Left ventricle myocardium inferior (tissue), 1 donor: ENCODE results near the gene ID2. TPM values are rescaled to one million over a fixed set of nuclear protein-coding genes. Genes with fewer than 3 reads are reported as not detected.

Source experiments
- DNase-seq: peaks from one replicate; pipeline ENCODE4 v3.0.0-alpha.2; 2020
- H3K27ac ChIP-seq: fragments of 200-600 bp; replicated peaks from 2 replicates; pipeline ENCODE4 v1.8.0; 2021
- H3K27me3 ChIP-seq: fragments of 200-600 bp; 2 replicates; pipeline ENCODE4 v1.8.0; 2021; ENCODE audit warnings: low read depth
- H3K36me3 ChIP-seq: fragments of 200-600 bp; 2 replicates; pipeline ENCODE4 v1.8.0; 2021
- H3K4me1 ChIP-seq: fragments of 200-600 bp; 2 replicates; pipeline ENCODE4 v1.8.0; 2021
- H3K4me3 ChIP-seq: fragments of 200-600 bp; 2 replicates; pipeline ENCODE4 v1.8.0; 2021; ENCODE audit warnings: mild to moderate bottlenecking, moderate library complexity
- H3K9me3 ChIP-seq: fragments of 200-600 bp; replicated peaks from 2 replicates; pipeline ENCODE4 v1.8.0; 2021
- CTCF ChIP-seq: fragments of 200-600 bp; IDR thresholded peaks from 2 replicates; pipeline ENCODE4 v1.8.0; 2021; ENCODE audit warnings: antibody characterized with exemption, mild to moderate bottlenecking, borderline replicate concordance
- intact Hi-C: fragments of 100-400 bp; cut with micrococcal nuclease; formaldehyde crosslinking; loops from one replicate; pipeline ENCODE4 v1.11.0; 2022
- total RNA-seq: library from RNA; stranded (reverse); fragmentation: NEBNext Ultra II Directional; extraction: Animal tissue kit (Norgen Biotek cat#: 25700); gene quantifications from one replicate; pipeline ENCODE4 v1.2.1, GENCODE V29; 2021
- donor health status: DM: no; HTN: yes; CAD: no; lungs with severe emphysema.

ID2 gene
- total RNA-seq, 1 donor from 2014 or later, result 32.2 TPM

- H3K4me3 ChIP-seq, result no peak overlapping the region
- H3K27me3 ChIP-seq, result no peaks in the 10 kb centered on the region
- intact Hi-C loops, result no loop called here
- H3K4me1 ChIP-seq, result peaks cover 9% of the 10 kb centered on the region
- no peak overlapping the region for H3K27ac ChIP-seq
- DNase-seq, result no peak
- no peaks in the 10 kb centered on the region for H3K36me3 ChIP-seq
- no peak for TF ChIP-seq CTCF
- no peaks in the 10 kb centered on the region for H3K9me3 ChIP-seq
These were observed 45.8 kb upstream of the ID2 start for GRCh38 chr2:8636041-8636491.

GRCh38 chr2:8636721-8637636, 44.9 kb upstream of the ID2 start:
- TF ChIP-seq CTCF, result no peak
- no peak for DNase-seq
- peaks cover 9% of the 10 kb centered on the region for H3K4me1 ChIP-seq
- intact Hi-C loops, result no loop called here
- H3K4me3 ChIP-seq, result no peak overlapping the region
- no peaks in the 10 kb centered on the region for H3K36me3 ChIP-seq
- H3K9me3 ChIP-seq, result no peaks in the 10 kb centered on the region
- no peaks in the 10 kb centered on the region for H3K27me3 ChIP-seq
- H3K27ac ChIP-seq, result no peak overlapping the region

- intact Hi-C loops, result no loop called here
- no peak for DNase-seq
- peaks cover 11% of the 10 kb centered on the region for H3K4me1 ChIP-seq
- H3K4me3 ChIP-seq, result no peak overlapping the region
- no peaks in the 10 kb centered on the region for H3K36me3 ChIP-seq
- no peak for TF ChIP-seq CTCF
- H3K9me3 ChIP-seq, result no peaks in the 10 kb centered on the region
- no peaks in the 10 kb centered on the region for H3K27me3 ChIP-seq
- H3K27ac ChIP-seq, result no peak overlapping the region
These were observed 43.5 kb upstream of the ID2 start for GRCh38 chr2:8638327-8638726.

GRCh38 chr2:8639122-8639635, 42.7 kb upstream of the ID2 start:
- Histone ChIP-seq H3K36me3 (no peaks in the 10 kb centered on the region), H3K9me3 (no peaks in the 10 kb centered on the region), H3K27ac (no peak overlapping the region), H3K27me3 (no peaks in the 10 kb centered on the region), H3K4me1 (peaks cover 8% of the 10 kb centered on the region), H3K4me3 (no peak overlapping the region)
- intact Hi-C loops, result no loop called here
- no peak for DNase-seq
- no peak for TF ChIP-seq CTCF

GRCh38 chr2:8640498-8640897, 41.4 kb upstream of the ID2 start:
- H3K4me1 ChIP-seq, result peaks cover 9% of the 10 kb centered on the region
- no peak overlapping the region for H3K27ac ChIP-seq
- no peak overlapping the region for H3K4me3 ChIP-seq
- DNase-seq, result no peak
- intact Hi-C loops, result no loop called here
- H3K36me3 ChIP-seq, result no peaks in the 10 kb centered on the region
- no peaks in the 10 kb centered on the region for H3K9me3 ChIP-seq
- no peak for TF ChIP-seq CTCF
- H3K27me3 ChIP-seq, result no peaks in the 10 kb centered on the region
